HEK293 (cell line): ENCODE data around the gene CACNA2D4.

ENCODE experiments used
- CTCF ChIA-PET: fragments of 350-600 bp; formaldehyde crosslinking; extraction: SDS; loops from one replicate; lab custom pipeline; 2021; ENCODE audit warnings: antibody characterized with exemption; lab: Yijun Ruan, JAX
- POLR2A ChIA-PET: fragments of 300-600 bp; formaldehyde crosslinking; extraction: SDS; loops from one replicate; lab custom pipeline; 2020; ENCODE audit warnings: antibody characterized with exemption, inconsistent platforms; lab: Yijun Ruan, JAX
- H3K27ac ChIP-seq: fragments of 200-500 bp; sonication (Bioruptor generic); 2 replicates; pipeline ENCODE4 v1.5.1; 2014; ENCODE audit warnings: low read depth, low read length, control low read depth, inconsistent platforms; ENCODE audit errors: extremely low read depth
- H3K36me3 ChIP-seq, 2 experiments: fragments of 200-500 bp in 1 of 2; sonication (Bioruptor generic) in 1 of 2; 1 replicate in 1 of 2; 2 replicates in 1 of 2; pipeline ENCODE4 v1.5.1; 2014 to 2017; ENCODE audit warnings: inconsistent platforms in 2 of 2, low read length in 2 of 2; ENCODE audit not compliant: control insufficient read depth in 2 of 2, insufficient read depth in 1 of 2
- H3K4me1 ChIP-seq: fragments of 200-500 bp; sonication (Bioruptor generic); 2 replicates; pipeline ENCODE4 v1.5.1; 2014; ENCODE audit warnings: mild to moderate bottlenecking, low read length, inconsistent platforms; ENCODE audit not compliant: control insufficient read depth, insufficient read depth
- H3K4me3 ChIP-seq: 2 replicates; pipeline ENCODE4 v1.5.1; 2011; ENCODE audit warnings: low read depth, mild to moderate bottlenecking, control low read depth, low read length, moderate library complexity
- H3K9me3 ChIP-seq: fragments of 200-500 bp; sonication (Bioruptor generic); 2 replicates; pipeline ENCODE4 v1.5.1; 2014; ENCODE audit warnings: low read depth, low read length, inconsistent platforms; ENCODE audit not compliant: control insufficient read depth, insufficient read depth
- GLIS1 ChIP-seq: fragments of 450-650 bp; formaldehyde crosslinking; IDR thresholded peaks from 2 replicates; pipeline ENCODE4 v1.5.1; 2016; ENCODE audit warnings: missing biosample characterization, missing genetic modification characterization
- REST ChIP-seq: fragments of 450-650 bp; formaldehyde crosslinking; IDR thresholded peaks from 2 replicates; pipeline ENCODE4 v1.5.1; 2016; ENCODE audit warnings: missing biosample characterization, missing genetic modification characterization
- TRIM28 ChIP-seq: IDR thresholded peaks from 2 replicates; pipeline ENCODE4 v1.6.1; 2011; ENCODE audit warnings: low read length, control low read depth, borderline replicate concordance
- YY2 ChIP-seq: fragments of 450-650 bp; formaldehyde crosslinking; IDR thresholded peaks from 2 replicates; pipeline ENCODE4 v1.5.1; 2016; ENCODE audit warnings: missing biosample characterization, missing genetic modification characterization
- ZBTB8A ChIP-seq: fragments of 450-650 bp; formaldehyde crosslinking; IDR thresholded peaks from 2 replicates; pipeline ENCODE4 v1.5.1; 2016; ENCODE audit warnings: missing biosample characterization, missing genetic modification characterization
- ZNF10 ChIP-seq: fragments of 450-650 bp; formaldehyde crosslinking; IDR thresholded peaks from 2 replicates; pipeline ENCODE4 v1.5.1; 2017; ENCODE audit warnings: missing biosample characterization, missing genetic modification characterization
- ZNF202 ChIP-seq: fragments of 450-650 bp; formaldehyde crosslinking; IDR thresholded peaks from 2 replicates; pipeline ENCODE4 v1.5.1; 2016; ENCODE audit warnings: missing biosample characterization, missing genetic modification characterization, borderline replicate concordance
- ZNF211 ChIP-seq: fragments of 450-650 bp; formaldehyde crosslinking; IDR thresholded peaks from 2 replicates; pipeline ENCODE4 v1.5.1; 2016; ENCODE audit warnings: low read depth, missing biosample characterization, missing genetic modification characterization
- ZNF302 ChIP-seq: fragments of 450-650 bp; formaldehyde crosslinking; IDR thresholded peaks from 2 replicates; pipeline ENCODE4 v1.5.1; 2016; ENCODE audit warnings: missing biosample characterization, missing genetic modification characterization, low read depth
- ZNF354C ChIP-seq: fragments of 450-650 bp; formaldehyde crosslinking; IDR thresholded peaks from 2 replicates; pipeline ENCODE4 v1.5.1; 2016; ENCODE audit warnings: missing biosample characterization, missing genetic modification characterization, low read depth, borderline replicate concordance
- ZNF501 ChIP-seq: fragments of 450-650 bp; formaldehyde crosslinking; IDR thresholded peaks from 2 replicates; pipeline ENCODE4 v1.5.1; 2016; ENCODE audit warnings: missing biosample characterization, missing genetic modification characterization
- ZNF571 ChIP-seq: fragments of 450-650 bp; formaldehyde crosslinking; IDR thresholded peaks from 2 replicates; pipeline ENCODE4 v1.5.0; 2017; ENCODE audit warnings: missing biosample characterization, missing genetic modification characterization
- ZNF580 ChIP-seq: fragments of 450-650 bp; formaldehyde crosslinking; IDR thresholded peaks from 2 replicates; pipeline ENCODE4 v1.5.1; 2016; ENCODE audit warnings: missing biosample characterization, missing genetic modification characterization
- ZNF621 ChIP-seq: fragments of 450-650 bp; formaldehyde crosslinking; IDR thresholded peaks from 2 replicates; pipeline ENCODE4 v1.5.1; 2017; ENCODE audit warnings: missing biosample characterization, missing genetic modification characterization
- ZNF623 ChIP-seq: fragments of 450-650 bp; formaldehyde crosslinking; IDR thresholded peaks from 2 replicates; pipeline ENCODE4 v1.5.1; 2016; ENCODE audit warnings: missing biosample characterization, missing genetic modification characterization
- ZNF701 ChIP-seq: fragments of 450-650 bp; formaldehyde crosslinking; IDR thresholded peaks from 2 replicates; pipeline ENCODE4 v1.5.1; 2016; ENCODE audit warnings: missing biosample characterization, missing genetic modification characterization
- ZNF707 ChIP-seq: fragments of 450-650 bp; formaldehyde crosslinking; IDR thresholded peaks from 2 replicates; pipeline ENCODE4 v1.5.1; 2016; ENCODE audit warnings: missing biosample characterization, missing genetic modification characterization
- ZNF768 ChIP-seq: fragments of 450-650 bp; formaldehyde crosslinking; IDR thresholded peaks from 2 replicates; pipeline ENCODE4 v1.5.1; 2018; ENCODE audit warnings: missing biosample characterization, mild to moderate bottlenecking, missing genetic modification characterization
- ZNF785 ChIP-seq: fragments of 450-650 bp; formaldehyde crosslinking; IDR thresholded peaks from 2 replicates; pipeline ENCODE4 v1.5.1; 2016; ENCODE audit warnings: missing biosample characterization, missing genetic modification characterization
- TF ChIP-seq, protein P1 (sequence below): fragments of 450-650 bp; IDR thresholded peaks from 2 replicates; pipeline ENCODE4 v1.5.1; 2018; ENCODE audit warnings: missing biosample characterization, missing genetic modification characterization

The CACNA2D4 gene

DNA sequence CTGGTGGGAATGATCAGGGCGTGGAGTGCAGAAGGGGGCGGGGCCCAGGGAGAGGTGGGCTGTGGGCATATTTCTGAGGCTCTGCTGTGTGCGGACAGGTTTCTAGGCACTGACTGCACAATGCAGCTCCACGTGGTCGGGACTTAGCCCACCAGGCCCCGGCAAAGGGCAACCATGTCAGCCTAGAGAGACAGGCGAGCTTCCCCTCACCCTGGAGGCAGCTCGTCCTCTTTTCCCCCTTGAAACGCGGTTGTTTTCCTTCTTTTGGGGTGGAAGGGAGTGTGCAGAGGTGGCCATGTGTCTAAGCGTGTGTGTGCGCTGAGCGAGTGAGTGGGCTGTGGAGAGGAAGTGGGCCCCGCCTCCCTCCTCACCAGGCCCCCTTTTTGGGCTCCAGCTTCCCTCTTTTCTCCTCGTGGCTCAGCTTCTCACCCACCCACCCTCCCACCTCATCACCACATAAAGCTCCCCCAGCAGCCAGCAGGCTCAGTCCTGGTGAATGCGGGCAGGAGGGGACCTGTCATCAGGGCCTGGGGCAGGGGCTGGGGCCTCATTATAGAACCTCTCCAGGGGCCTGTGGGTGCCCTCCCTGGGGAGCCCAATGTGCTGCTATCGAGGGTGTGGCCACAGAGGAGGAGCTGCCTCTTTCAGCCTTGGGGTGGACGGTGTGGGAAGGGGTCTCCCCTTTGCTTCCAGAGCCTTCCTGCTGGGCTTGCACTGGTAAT, 76.1 kb downstream of the CACNA2D4 start:
- no peak overlapping the region for H3K4me3 ChIP-seq
- no peaks in the 10 kb centered on the region for H3K4me1 ChIP-seq
- TF ChIP-seq ZNF571 (tag by site-specific recombination) (no peak), ZNF707 (tag by site-specific recombination) (no peak)
- no peaks in the 10 kb centered on the region for H3K36me3 ChIP-seq
- H3K27ac ChIP-seq = no peak overlapping the region
- CTCF ChIA-PET = interaction anchor here (0.5 to 0.6 kb wide), 2 partner anchors 943 to 1505 kb away, joined by 4 to 5 read pairs; no protein-coding TSS in a partner anchor
- no peaks in the 10 kb centered on the region for H3K9me3 ChIP-seq
- POLR2A ChIA-PET = no interaction called here

DNA sequence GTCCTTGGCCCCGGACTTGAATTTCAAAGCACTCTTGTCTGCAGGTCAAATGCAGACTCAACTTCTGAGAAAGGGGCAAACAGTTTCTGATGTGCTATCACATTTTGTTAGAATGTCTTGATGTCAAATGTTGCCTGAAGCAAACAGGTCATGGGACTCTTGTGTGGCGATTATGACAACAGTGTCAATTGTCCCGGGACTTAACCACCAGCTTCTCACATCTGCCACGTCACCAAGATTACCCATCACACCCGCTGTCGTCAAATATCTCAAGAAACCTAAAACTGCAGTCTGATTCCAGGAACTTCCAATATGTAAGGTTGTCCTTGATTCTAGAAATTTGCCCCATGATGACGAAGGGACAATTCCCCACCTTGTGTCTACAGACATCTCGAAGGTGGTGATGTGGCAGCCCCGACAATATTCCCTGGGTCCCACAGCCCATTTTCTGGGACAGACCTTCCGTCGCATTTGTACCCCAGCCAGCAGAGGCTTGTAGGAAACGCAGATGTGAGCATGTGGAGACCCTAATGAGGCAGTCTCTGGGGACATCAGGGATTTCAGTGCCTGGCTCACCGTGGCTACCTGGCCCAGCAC, 76.8 kb downstream of the CACNA2D4 start:
- POLR2A ChIA-PET = no interaction called here
- Histone ChIP-seq H3K4me3 (no peak overlapping the region), H3K27ac (no peak overlapping the region), H3K9me3 (no peaks in the 10 kb centered on the region), H3K36me3 (no peaks in the 10 kb centered on the region), H3K4me1 (no peaks in the 10 kb centered on the region)
- CTCF ChIA-PET = interaction anchor here (0.5 kb wide), 1 partner anchor 1505 kb away, joined by 5 read pairs; no protein-coding TSS in a partner anchor
- TF ChIP-seq GLIS1 (no peak), ZNF785 (tag by site-specific recombination) (no peak), ZBTB8A (tag by site-specific recombination) (no peak), ZNF621 (tag by site-specific recombination) (no peak), ZNF623 (no peak), ZNF202 (tag by site-specific recombination) (no peak), YY2 (tag by site-specific recombination) (no peak), REST (no peak), ZNF302 (tag by site-specific recombination) (no peak)
- TF ChIP-seq, protein P1, sequence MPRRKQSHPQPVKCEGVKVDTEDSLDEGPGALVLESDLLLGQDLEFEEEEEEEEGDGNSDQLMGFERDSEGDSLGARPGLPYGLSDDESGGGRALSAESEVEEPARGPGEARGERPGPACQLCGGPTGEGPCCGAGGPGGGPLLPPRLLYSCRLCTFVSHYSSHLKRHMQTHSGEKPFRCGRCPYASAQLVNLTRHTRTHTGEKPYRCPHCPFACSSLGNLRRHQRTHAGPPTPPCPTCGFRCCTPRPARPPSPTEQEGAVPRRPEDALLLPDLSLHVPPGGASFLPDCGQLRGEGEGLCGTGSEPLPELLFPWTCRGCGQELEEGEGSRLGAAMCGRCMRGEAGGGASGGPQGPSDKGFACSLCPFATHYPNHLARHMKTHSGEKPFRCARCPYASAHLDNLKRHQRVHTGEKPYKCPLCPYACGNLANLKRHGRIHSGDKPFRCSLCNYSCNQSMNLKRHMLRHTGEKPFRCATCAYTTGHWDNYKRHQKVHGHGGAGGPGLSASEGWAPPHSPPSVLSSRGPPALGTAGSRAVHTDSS (tag by site-specific recombination) = no peak

GRCh38 chr12:1840981-1841425, 77.4 kb downstream of the CACNA2D4 start:
- H3K4me3 ChIP-seq = no peak overlapping the region
- no peaks in the 10 kb centered on the region for H3K36me3 ChIP-seq
- H3K27ac ChIP-seq = no peak overlapping the region
- H3K9me3 ChIP-seq = no peaks in the 10 kb centered on the region
- no peaks in the 10 kb centered on the region for H3K4me1 ChIP-seq
- TF ChIP-seq TRIM28 = no peak
- no peak for TF ChIP-seq ZNF501
- no peak for TF ChIP-seq ZNF211 (tag by site-specific recombination)
- no peak for TF ChIP-seq ZNF580 (tag by site-specific recombination)
- no peak for TF ChIP-seq ZNF701 (tag by site-specific recombination)
- no peak for TF ChIP-seq ZNF768
- TF ChIP-seq ZNF10 = no peak
- TF ChIP-seq ZNF354C = no peak
- POLR2A ChIA-PET = no interaction called here
- CTCF ChIA-PET = no interaction called here
